Parathyroid adenoma (tissue), 2 donors: ENCODE results near the gene RUFY4.
A peak's percentile ranks its signal among the peaks of the same experiment; 100 is the strongest.

Experiments
- H2AFZ ChIP-seq: fragments of 300-600 bp; sonication (generic); one replicate; pipeline ENCODE4 v1.7.0; 2017; ENCODE audit warnings: antibody characterized with exemption, mild to moderate bottlenecking
- H3K27ac ChIP-seq: fragments of 300-600 bp; sonication (generic); one replicate; pipeline ENCODE4 v1.7.0; 2017
- H3K27me3 ChIP-seq: fragments of 300-600 bp; sonication (generic); one replicate; pipeline ENCODE4 v1.7.0; 2017; ENCODE audit warnings: low read length; ENCODE audit not compliant: control insufficient read depth, insufficient read depth
- H3K36me3 ChIP-seq: fragments of 300-600 bp; sonication (generic); one replicate; pipeline ENCODE4 v1.7.0; 2017; ENCODE audit warnings: low read length; ENCODE audit not compliant: control insufficient read depth, insufficient read depth
- H3K4me1 ChIP-seq: fragments of 300-600 bp; sonication (generic); one replicate; pipeline ENCODE4 v1.7.0; 2017; ENCODE audit warnings: control low read depth
- H3K4me2 ChIP-seq: fragments of 300-600 bp; sonication (generic); one replicate; pipeline ENCODE4 v1.7.0; 2017; ENCODE audit warnings: low read length
- H3K4me3 ChIP-seq: fragments of 300-600 bp; sonication (generic); one replicate; pipeline ENCODE4 v1.7.0; 2017; ENCODE audit warnings: low read depth, low read length
- H3K79me2 ChIP-seq: fragments of 300-600 bp; sonication (generic); one replicate; pipeline ENCODE4 v1.7.0; 2017; ENCODE audit warnings: control low read depth
- H3K9ac ChIP-seq: fragments of 300-600 bp; sonication (generic); one replicate; pipeline ENCODE4 v1.7.0; 2017; ENCODE audit warnings: mild to moderate bottlenecking
- H3K9me3 ChIP-seq: fragments of 300-600 bp; sonication (generic); one replicate; pipeline ENCODE4 v1.7.0; 2017; ENCODE audit warnings: low read length; ENCODE audit not compliant: control insufficient read depth
- TF ChIP-seq, protein P1 (sequence below): fragments of 300-600 bp; sonication (generic); IDR thresholded peaks from one replicate; pipeline ENCODE4 v1.7.0; 2017; ENCODE audit warnings: antibody characterized with exemption, mild to moderate bottlenecking
- donor health status: primary hyperparathyroidism.

RUFY4 gene

DNA sequence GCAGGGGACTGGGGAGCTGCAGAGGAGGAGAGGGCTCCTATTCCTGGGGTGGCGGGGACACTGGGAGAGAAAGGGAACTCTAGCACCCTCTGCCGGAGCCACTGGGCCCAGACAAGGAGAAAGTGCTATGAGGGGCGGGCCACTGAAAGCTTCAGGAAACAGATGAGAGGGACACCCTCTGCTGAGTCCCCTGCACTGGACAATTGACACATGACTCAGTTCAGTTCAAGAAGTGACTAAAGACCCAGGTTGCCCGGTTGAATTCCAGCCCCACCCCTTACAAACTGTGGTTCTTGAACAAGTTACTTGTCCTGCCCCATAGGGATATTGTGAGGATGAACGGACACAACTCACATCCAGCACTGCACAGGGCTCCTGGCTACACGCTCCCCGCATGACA, 5.0 kb downstream of the RUFY4 start:
- H3K36me3 ChIP-seq: no peaks in the 10 kb centered on the region
- no peak overlapping the region for H3K9ac ChIP-seq
- H3K9me3 ChIP-seq: no peaks in the 10 kb centered on the region
- H3K4me1 ChIP-seq: no peaks in the 10 kb centered on the region
- no peak overlapping the region for H2AFZ ChIP-seq
- no peaks in the 10 kb centered on the region for H3K27me3 ChIP-seq
- H3K4me2 ChIP-seq: no peak overlapping the region
- H3K79me2 ChIP-seq: no peaks in the 10 kb centered on the region
- TF ChIP-seq, protein P1, sequence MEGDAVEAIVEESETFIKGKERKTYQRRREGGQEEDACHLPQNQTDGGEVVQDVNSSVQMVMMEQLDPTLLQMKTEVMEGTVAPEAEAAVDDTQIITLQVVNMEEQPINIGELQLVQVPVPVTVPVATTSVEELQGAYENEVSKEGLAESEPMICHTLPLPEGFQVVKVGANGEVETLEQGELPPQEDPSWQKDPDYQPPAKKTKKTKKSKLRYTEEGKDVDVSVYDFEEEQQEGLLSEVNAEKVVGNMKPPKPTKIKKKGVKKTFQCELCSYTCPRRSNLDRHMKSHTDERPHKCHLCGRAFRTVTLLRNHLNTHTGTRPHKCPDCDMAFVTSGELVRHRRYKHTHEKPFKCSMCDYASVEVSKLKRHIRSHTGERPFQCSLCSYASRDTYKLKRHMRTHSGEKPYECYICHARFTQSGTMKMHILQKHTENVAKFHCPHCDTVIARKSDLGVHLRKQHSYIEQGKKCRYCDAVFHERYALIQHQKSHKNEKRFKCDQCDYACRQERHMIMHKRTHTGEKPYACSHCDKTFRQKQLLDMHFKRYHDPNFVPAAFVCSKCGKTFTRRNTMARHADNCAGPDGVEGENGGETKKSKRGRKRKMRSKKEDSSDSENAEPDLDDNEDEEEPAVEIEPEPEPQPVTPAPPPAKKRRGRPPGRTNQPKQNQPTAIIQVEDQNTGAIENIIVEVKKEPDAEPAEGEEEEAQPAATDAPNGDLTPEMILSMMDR: peak; percentile 24
- no peak overlapping the region for H3K27ac ChIP-seq
- no peak overlapping the region for H3K4me3 ChIP-seq

DNA sequence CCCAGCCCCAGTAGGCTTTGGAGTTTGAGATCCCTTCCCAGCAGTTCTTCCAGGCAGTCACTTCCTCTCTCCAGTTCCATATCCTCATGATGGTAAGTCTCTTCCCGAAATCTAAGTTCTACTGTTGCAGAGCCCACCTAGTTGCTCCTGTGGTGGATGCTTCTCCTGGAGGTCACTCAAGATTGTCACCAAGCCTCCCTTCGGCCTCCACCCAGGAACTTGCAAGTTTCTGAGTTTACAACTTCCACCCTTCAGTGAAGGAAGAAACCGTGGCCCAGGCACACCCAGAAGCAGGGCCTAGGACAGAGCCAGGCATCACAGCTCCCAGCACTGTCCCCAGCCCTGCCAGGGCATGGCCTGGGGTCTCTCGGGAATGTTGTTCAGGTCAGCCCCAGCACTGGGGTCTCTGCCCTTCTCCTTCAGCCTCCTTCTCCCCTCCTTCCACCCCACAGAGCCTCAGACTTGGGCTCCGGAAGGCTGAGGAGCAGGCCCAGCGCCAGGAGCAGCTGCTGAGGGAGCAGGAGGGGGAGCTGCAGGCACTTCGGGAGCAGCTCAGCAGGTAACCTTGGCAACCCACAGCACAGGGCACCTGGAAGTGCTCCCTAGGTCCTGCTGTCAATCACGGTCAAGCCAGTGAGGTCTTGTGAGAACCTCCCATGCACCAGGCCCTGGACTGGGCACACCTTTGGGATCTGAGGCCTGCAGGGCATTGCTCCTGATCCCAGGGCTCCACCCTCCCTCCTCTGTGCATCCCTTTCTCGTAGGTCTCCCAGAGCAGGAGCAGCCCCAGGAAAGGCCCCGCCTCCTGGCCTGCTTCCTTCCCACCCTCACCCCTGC, 7.1 kb downstream of the RUFY4 start:
- H3K4me3 ChIP-seq: no peak overlapping the region
- no peak overlapping the region for H3K4me2 ChIP-seq
- no peak overlapping the region for H3K27ac ChIP-seq
- no peak overlapping the region for H2AFZ ChIP-seq
- no peak overlapping the region for H3K9ac ChIP-seq
- H3K9me3 ChIP-seq: no peaks in the 10 kb centered on the region
- no peaks in the 10 kb centered on the region for H3K79me2 ChIP-seq
- H3K27me3 ChIP-seq: no peaks in the 10 kb centered on the region
- H3K36me3 ChIP-seq: no peaks in the 10 kb centered on the region
- TF ChIP-seq, protein P1: no peak
- no peaks in the 10 kb centered on the region for H3K4me1 ChIP-seq

DNA sequence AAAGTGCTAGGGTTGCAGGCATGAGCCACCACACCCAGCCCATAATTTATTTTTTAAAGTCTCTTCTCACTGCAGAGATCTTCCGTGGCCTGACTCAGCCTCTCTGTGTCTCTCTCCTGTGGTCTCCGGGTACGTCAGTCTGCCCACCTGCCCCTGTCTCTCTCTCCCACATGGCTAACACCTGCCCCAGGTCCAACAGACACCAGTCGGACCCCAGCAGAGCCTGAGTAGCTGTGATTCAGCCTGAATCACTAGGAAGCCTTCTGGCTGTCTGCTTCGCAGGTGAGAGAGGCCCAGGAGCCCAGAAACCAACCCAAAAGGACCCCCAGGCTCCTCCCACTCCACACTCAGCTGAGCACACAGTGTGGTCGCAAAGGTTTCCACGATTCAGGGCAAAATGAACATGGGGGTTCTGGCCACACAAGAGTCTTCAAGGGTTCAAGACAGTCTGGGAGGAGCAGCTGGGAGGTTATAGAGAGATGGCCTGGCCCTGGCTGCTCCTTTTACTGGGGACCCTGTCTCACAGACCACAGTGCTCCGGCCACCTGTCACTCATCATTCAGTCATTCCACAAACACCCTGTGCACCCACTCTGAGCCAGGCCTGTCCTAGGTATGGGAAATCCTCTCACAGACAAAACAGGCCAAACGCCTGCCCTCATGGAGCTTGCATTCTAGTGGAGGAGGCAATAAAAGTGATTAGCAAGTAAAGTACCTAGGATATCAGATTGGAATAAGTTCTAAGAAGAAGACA, 8.6 kb downstream of the RUFY4 start:
- Histone ChIP-seq H3K4me2 (no peak overlapping the region), H3K4me3 (no peak overlapping the region)

DNA sequence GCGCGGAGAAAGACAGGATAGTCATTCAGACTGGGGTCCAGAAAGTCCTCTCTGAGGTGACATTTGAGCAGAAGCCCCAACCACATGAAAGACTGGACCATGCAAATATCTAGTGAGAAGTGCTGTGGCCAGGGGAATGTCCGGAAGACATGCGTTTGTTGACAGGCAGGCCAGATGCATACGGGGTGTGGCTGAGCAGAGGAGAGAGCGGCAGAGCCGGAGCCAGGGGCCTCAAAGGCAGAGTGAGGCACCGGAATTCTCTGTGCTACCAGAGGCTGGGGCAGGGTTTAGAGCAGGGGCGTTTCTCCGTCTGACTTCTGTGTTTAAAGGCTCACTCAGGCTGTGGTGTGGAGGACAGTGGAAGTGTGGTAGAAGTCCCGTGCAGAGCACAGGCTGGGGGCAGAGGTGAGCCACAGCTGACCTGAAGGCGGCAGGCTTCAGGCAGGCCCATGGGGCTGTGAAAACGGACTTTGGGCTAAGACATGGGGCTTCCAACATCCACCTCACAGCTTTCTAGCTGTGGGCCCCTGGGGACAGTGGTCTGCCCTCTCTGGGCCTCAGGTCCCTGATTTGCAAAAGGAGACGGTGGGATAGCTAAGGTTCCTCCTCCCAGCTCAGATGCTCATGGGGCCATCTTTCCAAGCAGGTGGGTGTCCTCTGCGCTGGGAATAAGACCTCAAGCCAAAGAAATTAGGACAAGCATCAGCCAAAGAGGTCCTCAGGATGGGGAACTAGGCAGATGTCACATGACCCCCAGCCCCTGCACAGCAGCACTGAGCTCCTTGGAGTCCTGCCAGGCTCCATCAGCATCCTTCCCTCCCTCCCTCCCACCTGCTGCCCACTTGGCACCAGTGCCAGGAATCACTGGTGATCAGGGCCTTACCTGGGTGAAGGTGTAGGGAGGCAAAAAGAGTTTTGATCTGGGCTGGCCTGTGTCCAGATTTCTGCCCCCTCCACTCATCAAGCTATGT, 11.2 kb downstream of the RUFY4 start:
- TF ChIP-seq, protein P1: no peak
- Histone ChIP-seq H3K4me1 (no peaks in the 10 kb centered on the region), H3K36me3 (no peaks in the 10 kb centered on the region), H3K4me2 (no peak overlapping the region), H2AFZ (no peak overlapping the region), H3K4me3 (no peak overlapping the region), H3K9me3 (no peaks in the 10 kb centered on the region), H3K27me3 (no peaks in the 10 kb centered on the region), H3K27ac (no peak overlapping the region), H3K9ac (no peak overlapping the region), H3K79me2 (no peaks in the 10 kb centered on the region)

More for the DNA sequence above, 8.6 kb downstream of the RUFY4 start:
- Histone ChIP-seq H3K27ac (no peak overlapping the region), H3K4me1 (no peaks in the 10 kb centered on the region), H3K79me2 (no peaks in the 10 kb centered on the region), H3K27me3 (no peaks in the 10 kb centered on the region), H2AFZ (no peak overlapping the region), H3K36me3 (no peaks in the 10 kb centered on the region), H3K9ac (no peak overlapping the region), H3K9me3 (no peaks in the 10 kb centered on the region)
- TF ChIP-seq, protein P1: no peak
